GM13976 (cell line): ENCODE data around the gene PNMA8B.

Experiments
- DNase-seq: peaks from one replicate; pipeline ENCODE4 v3.0.0; 2012; ENCODE audit warnings: low spot score
- CTCF ChIP-seq: IDR thresholded peaks from 2 replicates; pipeline ENCODE4 v1.5.1; 2012; ENCODE audit warnings: borderline replicate concordance, mild to moderate bottlenecking; ENCODE audit not compliant: insufficient read depth; ENCODE audit errors: extremely low read depth, missing control alignments, control extremely low read depth
- in situ Hi-C: fragments of 300-500 bp; cut with MboI; formaldehyde crosslinking; loops from one replicate; pipeline ENCODE4 v1.12.0; 2022; ENCODE audit warnings: low sequenced_read_pairs, mixed read lengths, inconsistent platforms; ENCODE audit not compliant: unreplicated experiment

PNMA8B gene

DNA sequence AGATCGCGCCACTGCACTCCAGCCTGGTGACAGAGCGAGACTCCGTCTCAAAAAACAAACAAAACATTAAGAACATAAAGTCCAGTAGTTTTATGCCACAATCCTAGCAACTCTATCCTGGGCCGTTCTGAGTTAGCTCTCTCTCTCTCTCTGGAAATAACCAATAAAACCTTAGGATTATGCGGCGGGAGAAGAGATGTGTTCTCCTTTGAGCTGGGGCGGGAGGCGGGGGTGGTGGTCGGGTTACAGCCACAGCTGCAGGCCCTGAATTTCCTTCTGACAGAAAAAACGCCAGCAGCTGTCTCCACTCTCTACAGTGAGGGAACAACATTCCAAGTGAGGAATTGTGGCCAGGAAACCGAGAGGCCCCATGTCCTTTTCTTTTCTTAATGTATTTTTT is 15.3 kb downstream of the PNMA8B start:
- no peak for TF ChIP-seq CTCF
- in situ Hi-C loops, result no loop called here
- DNase-seq, result no peak

DNA sequence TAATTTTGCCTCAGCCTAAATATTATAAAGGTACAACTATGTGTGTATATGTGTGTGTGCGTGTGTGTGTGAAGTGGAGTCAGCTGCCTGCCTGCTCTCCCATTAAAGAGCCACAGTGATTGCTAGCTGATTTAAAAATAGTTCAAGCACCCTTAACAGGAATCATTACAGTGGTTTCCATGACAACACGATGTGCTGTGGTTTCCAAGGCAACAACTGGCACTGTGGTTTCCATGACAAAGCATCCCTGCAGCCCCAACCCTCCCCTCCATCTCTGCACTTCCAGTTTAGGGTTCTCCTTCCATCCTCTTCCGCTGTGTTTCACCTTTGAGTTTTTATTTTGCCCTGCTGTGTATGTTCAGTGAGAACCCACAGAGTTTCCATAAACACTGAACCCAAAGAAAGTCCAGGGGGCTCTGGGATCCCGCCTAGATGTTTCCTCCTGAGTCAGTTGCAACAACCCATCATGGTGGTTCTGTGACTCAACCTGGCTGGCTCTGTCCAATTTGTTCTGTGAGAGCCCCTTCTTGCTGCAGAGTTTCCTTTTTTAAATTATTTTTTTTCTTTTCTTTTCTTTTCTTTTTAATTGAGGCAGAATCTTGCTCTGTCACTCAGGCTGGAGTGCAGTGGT is 17.2 kb downstream of the PNMA8B start:
- in situ Hi-C loops, result no loop called here
- TF ChIP-seq CTCF, result no peak
- DNase-seq, result no peak

DNA sequence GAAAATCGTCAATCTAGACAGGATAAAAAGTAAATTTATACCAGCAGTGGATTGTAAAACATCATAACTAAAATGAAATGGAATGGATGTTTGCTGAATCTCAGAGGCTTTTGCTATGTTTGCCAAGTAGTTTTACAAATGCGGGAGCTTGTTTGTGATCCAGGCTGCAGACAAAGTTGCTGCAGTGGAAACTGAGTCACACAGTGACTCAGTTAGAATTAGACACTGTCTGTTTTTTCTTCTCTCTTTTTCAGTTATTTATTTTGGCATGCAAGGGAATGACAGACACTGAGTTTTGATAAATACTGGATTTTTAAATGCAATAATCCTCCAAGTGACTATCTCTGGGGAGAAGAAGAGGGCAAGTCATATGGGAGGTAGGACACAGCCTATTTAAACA is 19.7 kb downstream of the PNMA8B start:
- in situ Hi-C loops, result no loop called here
- no peak for TF ChIP-seq CTCF

DNA sequence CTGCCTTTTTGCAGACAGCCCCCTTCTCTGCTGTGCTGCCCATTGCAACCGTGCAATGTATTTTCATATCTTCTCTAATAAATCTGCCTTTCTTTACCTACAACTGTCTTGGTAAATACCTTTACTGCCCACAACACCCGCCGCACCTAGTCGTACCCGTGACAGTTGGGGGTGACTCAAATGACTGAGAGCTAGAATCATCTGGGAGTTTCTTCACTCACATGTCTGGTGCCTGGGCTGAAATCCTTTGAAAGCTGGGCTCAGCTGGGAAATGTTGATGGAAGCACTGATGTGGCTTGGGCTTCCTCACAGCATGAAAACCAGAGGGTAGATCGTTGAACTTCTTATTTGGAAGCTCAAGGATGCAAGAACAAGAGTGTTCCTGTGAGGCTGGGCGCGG is 21.5 kb downstream of the PNMA8B start:
- no peak for TF ChIP-seq CTCF
- in situ Hi-C loops, result no loop called here
- DNase-seq, result no peak

More for the DNA sequence above, 19.7 kb downstream of the PNMA8B start:
- no peak for DNase-seq

DNA sequence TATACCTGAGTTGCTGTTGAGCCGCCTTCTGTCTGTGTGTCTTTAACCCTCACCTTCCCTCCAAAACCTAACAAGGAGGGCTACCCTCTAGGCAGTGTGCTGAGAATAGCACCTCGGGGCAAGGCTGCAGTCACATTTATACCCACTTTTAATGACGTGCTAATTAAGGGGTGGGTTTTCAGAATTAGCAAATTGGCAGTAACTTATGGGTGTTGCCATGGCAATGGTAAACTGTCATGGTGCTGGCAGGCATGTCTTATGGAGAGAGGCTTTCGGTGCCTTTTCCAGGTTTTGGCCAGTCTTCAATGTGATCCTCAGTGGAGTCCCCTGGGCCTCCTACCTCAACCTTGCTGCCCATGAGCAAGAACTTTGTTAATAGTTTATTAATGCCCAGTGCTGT is 23.1 kb downstream of the PNMA8B start:
- DNase-seq, result no peak
- in situ Hi-C loops, result no loop called here
- no peak for TF ChIP-seq CTCF

DNA sequence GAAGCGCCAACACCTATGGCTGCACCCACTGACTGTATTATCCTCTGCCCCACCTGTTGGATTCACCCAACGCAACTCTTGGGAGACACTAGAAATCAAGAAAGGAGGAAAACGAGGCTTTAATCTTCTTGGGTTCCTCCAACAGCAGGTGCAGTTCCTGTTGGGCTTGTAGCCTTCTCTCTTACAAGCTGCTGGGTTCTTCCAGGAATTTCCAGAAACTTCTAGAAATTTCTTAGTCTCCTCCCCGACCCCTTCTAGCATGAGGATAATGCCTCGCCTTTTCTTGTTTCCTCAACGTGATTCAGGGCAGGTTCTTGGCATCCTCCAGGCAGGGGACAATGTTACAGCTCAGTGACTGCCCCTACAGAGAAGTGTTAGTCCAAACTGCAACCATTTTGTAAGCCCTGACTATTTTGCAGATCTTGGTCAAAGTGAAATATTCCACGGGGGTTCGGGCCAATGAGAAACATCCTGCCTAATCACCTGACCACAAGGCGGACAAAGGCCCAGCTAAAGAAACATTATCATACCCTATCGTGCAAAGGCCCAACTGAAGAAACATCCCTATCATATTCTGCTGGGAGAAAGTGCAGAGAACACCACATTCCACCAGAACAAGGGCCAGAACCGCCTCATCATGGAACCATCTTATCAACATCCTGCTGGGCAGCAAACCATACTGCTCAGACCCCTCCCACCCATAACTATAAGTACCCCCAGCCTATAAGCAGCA is 23.7 kb downstream of the PNMA8B start:
- DNase-seq, result no peak
- no peak for TF ChIP-seq CTCF
- in situ Hi-C loops, result no loop called here

DNA sequence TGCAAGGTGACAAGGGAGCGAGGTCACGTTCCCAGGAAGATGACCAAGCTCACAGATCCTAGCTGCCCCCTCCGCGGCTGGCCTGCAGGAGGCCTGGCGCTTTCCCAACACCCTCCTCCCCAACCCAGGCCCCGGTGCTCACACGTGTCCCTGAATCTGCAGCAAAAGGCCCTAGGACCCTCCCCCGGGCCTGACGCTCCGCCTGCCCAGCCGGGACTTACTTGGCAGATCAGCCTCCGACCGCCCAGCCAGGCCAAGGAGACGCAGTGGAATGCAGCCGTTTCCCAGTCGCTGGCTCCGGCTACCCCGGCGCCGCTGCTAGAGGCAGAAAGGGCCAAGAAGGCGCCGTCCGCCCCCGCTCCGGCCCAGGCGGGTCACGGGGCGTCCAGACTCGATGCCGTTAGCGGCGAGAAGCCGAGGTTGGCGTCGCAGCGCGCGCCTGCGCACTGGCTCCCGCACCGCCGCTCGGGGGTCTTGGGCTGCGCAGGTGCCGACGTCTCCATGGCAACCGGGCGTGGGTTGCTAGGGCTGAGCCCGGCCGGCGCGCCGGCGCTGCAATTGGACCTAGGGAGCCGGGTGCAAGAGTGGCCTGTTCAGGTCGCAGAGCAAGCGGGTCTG is 24.4 kb downstream of the PNMA8B start, which contains the start of gene PNMA8A:
PNMA8A (minus strand) TSS at position 448 of the 618 bp plus-strand sequence. CDS start 528 bp downstream, outside the sequence.
- peak; percentile 69 for DNase-seq
- in situ Hi-C loops, result no loop called here
- no peak for TF ChIP-seq CTCF
